ENCODE measurements around the gene CMPK1.

CMPK1 gene

GRCh38 chr1:47390843-47391242, 57.3 kb downstream of the CMPK1 start:
- FAIRE-seq (no peak), DNase-seq (ENCODE audit: insufficient read length, low spot score) (no peak)

GRCh38 chr1:47393141-47393540, 59.6 kb downstream of the CMPK1 start:
- FAIRE-seq (no peak), DNase-seq (ENCODE audit: insufficient read length, low spot score) (no peak)

- FAIRE-seq (no peak), DNase-seq (ENCODE audit: insufficient read length, low spot score) (no peak)
Measured at GRCh38 chr1:47395433-47395832, 61.8 kb downstream of the CMPK1 start.

GRCh38 chr1:47396671-47397196, 63.1 kb downstream of the CMPK1 start:
- no peak for DNase-seq (ENCODE audit: insufficient read length, low spot score)
- FAIRE-seq: no peak

- no peak for DNase-seq (ENCODE audit: insufficient read length, low spot score)
- FAIRE-seq: no peak
Measured at GRCh38 chr1:47399138-47399845, 65.7 kb downstream of the CMPK1 start.

- DNase-seq (ENCODE audit: insufficient read length, low spot score): no peak
- FAIRE-seq: no peak
Measured at GRCh38 chr1:47399846-47400155, 66.2 kb downstream of the CMPK1 start.

GRCh38 chr1:47401761-47402160, 68.2 kb downstream of the CMPK1 start:
- FAIRE-seq (no peak), DNase-seq (ENCODE audit: insufficient read length, low spot score) (no peak)

- DNase-seq (ENCODE audit: insufficient read length, low spot score): no peak
- FAIRE-seq: no peak
Measured at GRCh38 chr1:47402591-47402990, 69.0 kb downstream of the CMPK1 start.

GRCh38 chr1:47403321-47403910, 69.8 kb downstream of the CMPK1 start:
- DNase-seq (ENCODE audit: insufficient read length, low spot score): no peak
- no peak for FAIRE-seq

- no peak for DNase-seq (ENCODE audit: insufficient read length, low spot score)
- no peak for FAIRE-seq
Measured at GRCh38 chr1:47405697-47406096, 72.1 kb downstream of the CMPK1 start.

- FAIRE-seq (no peak), DNase-seq (ENCODE audit: insufficient read length, low spot score) (no peak)
Measured at GRCh38 chr1:47406966-47407365, 73.4 kb downstream of the CMPK1 start.

- no peak for FAIRE-seq
- DNase-seq (ENCODE audit: insufficient read length, low spot score): no peak
Measured at GRCh38 chr1:47407481-47407880, 73.9 kb downstream of the CMPK1 start.

- DNase-seq (ENCODE audit: insufficient read length, low spot score) (no peak), FAIRE-seq (no peak)
Measured at GRCh38 chr1:47409311-47410067, 75.9 kb downstream of the CMPK1 start.

- FAIRE-seq: no peak
- no peak for DNase-seq (ENCODE audit: insufficient read length, low spot score)
Measured at GRCh38 chr1:47410068-47410455, 76.5 kb downstream of the CMPK1 start.

GRCh38 chr1:47411436-47411835, 77.8 kb downstream of the CMPK1 start:
- DNase-seq (ENCODE audit: insufficient read length, low spot score) (no peak), FAIRE-seq (no peak)

GRCh38 chr1:47412437-47412836, 78.8 kb downstream of the CMPK1 start:
- DNase-seq (ENCODE audit: insufficient read length, low spot score) (no peak), FAIRE-seq (no peak)

GRCh38 chr1:47415728-47416318, 82.2 kb downstream of the CMPK1 start, which contains the start of gene FOXE3:
TSS of gene FOXE3 (plus strand) at chr1:47416285. CDS start at chr1:47416316, 31 bp downstream.
- FAIRE-seq: no peak
- no peak for DNase-seq (ENCODE audit: insufficient read length, low spot score)

- no peak for DNase-seq (ENCODE audit: insufficient read length, low spot score)
- FAIRE-seq: no peak
Measured at GRCh38 chr1:47416319-47417169, 83.0 kb downstream of the CMPK1 start.

GRCh38 chr1:47417170-47418044, 83.8 kb downstream of the CMPK1 start:
- no peak for DNase-seq (ENCODE audit: insufficient read length, low spot score)
- no peak for FAIRE-seq

GRCh38 chr1:47418122-47418521, 84.5 kb downstream of the CMPK1 start:
- FAIRE-seq: no peak

More at GRCh38 chr1:47418122-47418521, 84.5 kb downstream of the CMPK1 start:
- no peak for DNase-seq (ENCODE audit: insufficient read length, low spot score)

Data from GM19239 (cell line).